LNCaP clone FGC (cell line): ENCODE data around the gene SIM2.

Source experiments
- DNase-seq: peaks from one replicate; pipeline ENCODE4 v3.0.0-alpha.2; 2011; ENCODE audit warnings: low read depth
- H3K4me3 ChIP-seq: 2 replicates; pipeline ENCODE4 v1.5.1; 2011; ENCODE audit warnings: mild to moderate bottlenecking, low read depth, low read length, control low read depth
- TF ChIP-seq, protein P1 (sequence below): IDR thresholded peaks from 2 replicates; pipeline ENCODE4 v1.5.1; 2012; ENCODE audit warnings: mild to moderate bottlenecking; ENCODE audit not compliant: control insufficient read depth, insufficient read depth; ENCODE audit errors: extremely low read depth

SIM2 gene

DNA sequence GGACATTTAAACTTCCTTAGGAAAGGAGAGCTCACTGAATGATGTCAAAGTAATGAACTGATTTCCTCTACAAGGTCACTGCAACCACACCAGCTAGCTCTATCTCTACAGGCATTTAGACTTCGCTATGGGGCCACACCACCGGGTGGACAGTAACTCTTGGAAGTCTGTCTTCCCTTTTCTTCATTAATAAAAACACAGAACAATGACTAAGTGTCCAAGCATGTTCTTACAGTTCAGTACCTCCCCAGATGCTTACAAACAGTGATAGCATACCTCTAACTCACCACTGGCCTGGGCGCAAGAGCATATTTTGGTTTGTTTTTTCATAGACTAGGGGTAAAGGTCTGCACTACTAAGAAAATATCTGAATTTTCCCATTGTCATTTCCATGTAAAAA lies 54.6 kb downstream of the SIM2 start:
- no peak for DNase-seq
- TF ChIP-seq, protein P1, sequence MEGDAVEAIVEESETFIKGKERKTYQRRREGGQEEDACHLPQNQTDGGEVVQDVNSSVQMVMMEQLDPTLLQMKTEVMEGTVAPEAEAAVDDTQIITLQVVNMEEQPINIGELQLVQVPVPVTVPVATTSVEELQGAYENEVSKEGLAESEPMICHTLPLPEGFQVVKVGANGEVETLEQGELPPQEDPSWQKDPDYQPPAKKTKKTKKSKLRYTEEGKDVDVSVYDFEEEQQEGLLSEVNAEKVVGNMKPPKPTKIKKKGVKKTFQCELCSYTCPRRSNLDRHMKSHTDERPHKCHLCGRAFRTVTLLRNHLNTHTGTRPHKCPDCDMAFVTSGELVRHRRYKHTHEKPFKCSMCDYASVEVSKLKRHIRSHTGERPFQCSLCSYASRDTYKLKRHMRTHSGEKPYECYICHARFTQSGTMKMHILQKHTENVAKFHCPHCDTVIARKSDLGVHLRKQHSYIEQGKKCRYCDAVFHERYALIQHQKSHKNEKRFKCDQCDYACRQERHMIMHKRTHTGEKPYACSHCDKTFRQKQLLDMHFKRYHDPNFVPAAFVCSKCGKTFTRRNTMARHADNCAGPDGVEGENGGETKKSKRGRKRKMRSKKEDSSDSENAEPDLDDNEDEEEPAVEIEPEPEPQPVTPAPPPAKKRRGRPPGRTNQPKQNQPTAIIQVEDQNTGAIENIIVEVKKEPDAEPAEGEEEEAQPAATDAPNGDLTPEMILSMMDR, result no peak

GRCh38 chr21:36754241-36754898 lies 55.5 kb downstream of the SIM2 start:
- TF ChIP-seq, protein P1, result no peak
- DNase-seq, result no peak
- no peak overlapping the region for H3K4me3 ChIP-seq

More for the DNA sequence above, 54.6 kb downstream of the SIM2 start:
- no peak overlapping the region for H3K4me3 ChIP-seq

DNA sequence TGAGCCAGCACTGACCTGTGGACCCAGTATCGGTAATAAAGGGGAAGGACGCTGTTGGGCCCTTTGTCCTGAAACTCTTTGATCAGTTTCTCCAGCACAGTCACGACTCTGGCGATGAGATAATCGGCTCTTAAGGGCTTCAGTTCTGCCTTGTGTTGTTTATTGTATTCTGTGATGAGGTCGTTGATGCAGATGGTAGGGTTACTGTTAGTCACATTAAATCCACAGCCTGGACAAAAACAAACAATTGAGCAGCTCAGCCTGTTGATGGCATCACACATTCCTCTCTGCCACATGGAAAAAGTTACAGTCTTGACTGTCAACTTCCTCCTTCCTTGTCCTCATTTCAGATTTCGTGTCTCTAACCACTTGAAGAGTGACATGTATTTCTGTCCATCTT lies 57.6 kb downstream of the SIM2 start:
- DNase-seq, result peak; percentile 68
- TF ChIP-seq, protein P1, result no peak

GRCh38 chr21:36757196-36757595 lies 58.3 kb downstream of the SIM2 start:
- no peak for DNase-seq
- H3K4me3 ChIP-seq, result no peak overlapping the region
- TF ChIP-seq, protein P1, result no peak

More for the DNA sequence above, 57.6 kb downstream of the SIM2 start:
- no peak overlapping the region for H3K4me3 ChIP-seq

DNA sequence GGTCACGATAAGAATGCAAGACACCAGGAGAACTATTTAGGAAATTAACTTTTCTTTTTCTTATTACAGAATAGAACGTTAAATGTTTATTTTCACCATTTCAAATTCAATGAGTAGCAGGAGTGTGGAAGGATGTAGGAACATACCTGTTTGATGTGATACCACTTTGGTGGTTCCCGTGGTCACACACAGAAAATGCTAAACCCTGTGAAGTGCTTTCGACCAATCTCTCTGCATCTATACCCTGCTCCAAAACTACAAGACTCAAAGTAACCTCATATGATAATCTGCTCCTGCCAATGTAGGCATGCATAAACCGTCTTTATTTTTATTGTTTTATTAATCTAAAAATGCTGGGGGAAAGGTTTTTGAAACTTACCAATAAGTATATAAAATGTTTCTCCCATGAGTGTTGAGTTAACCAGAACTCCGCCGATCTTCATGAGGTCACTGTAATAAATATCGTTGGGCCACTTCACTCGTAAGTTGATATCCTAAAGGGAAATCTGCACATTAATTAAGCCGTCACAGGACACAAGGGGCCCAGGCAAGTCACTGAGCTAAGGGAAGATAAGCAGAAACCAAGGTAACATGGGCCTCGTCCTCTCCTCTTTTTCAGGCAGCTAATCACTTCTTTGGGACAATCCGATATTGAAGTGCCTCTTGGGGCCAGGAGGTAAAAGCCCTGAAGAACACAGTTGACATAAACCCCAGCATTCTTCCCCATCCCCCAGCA lies 60.6 kb downstream of the SIM2 start:
- H3K4me3 ChIP-seq, result no peak overlapping the region
- no peak for DNase-seq
- TF ChIP-seq, protein P1, result no peak

DNA sequence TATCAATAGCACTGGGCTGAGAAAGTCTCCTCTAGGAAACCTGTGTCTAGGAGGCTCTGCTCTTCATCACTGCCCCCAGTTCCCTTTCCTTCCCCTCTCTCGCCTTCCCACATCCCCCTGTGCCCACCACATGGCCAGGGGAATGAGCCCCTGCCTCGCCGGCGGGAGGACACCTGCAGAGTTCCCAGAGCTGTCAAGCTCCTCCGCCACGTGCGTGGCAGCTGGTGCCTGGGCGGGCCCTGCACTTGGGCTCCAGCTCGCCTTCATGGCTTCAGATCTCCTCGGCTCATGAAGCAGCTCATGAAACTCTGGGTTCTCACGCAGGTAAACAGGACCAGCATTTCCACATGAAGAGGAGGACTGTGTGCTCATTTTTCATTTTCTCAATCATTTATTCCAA lies 62.8 kb downstream of the SIM2 start:
- TF ChIP-seq, protein P1, result no peak
- no peak overlapping the region for H3K4me3 ChIP-seq
- DNase-seq, result no peak
